HL-60 (cell line): ENCODE measurements around the gene PTRHD1.

Experiments used
- DNase-seq, 2 experiments: peaks; one replicate each; pipeline ENCODE4 v3.0.0-alpha.2; 2010 to 2020; ENCODE audit warnings: low read depth in 1 of 2, low spot score in 1 of 2
- H3K27ac ChIP-seq: fragments of 250-450 bp; sonication (Bioruptor Pico); replicated peaks from 2 replicates; pipeline ENCODE4 v1.5.1; 2020; ENCODE audit warnings: mild to moderate bottlenecking, moderate library complexity
- H3K27me3 ChIP-seq: fragments of 250-450 bp; sonication (Bioruptor Pico); 2 replicates; pipeline ENCODE4 v1.5.1; 2021; ENCODE audit warnings: mild to moderate bottlenecking, moderate library complexity; ENCODE audit not compliant: insufficient read depth, poor library complexity, severe bottlenecking
- H3K4me3 ChIP-seq: replicated peaks from 2 replicates; pipeline ENCODE4 v1.5.1; 2011; ENCODE audit warnings: mild to moderate bottlenecking, control low read depth, low read length; ENCODE audit not compliant: insufficient read depth
- GABPA ChIP-seq: IDR thresholded peaks from 2 replicates; pipeline ENCODE4 v1.6.1; 2012; ENCODE audit warnings: low read depth
- POLR2AphosphoS5 ChIP-seq: IDR thresholded peaks from 2 replicates; pipeline ENCODE4 v1.6.1; 2012; ENCODE audit warnings: low read depth
- SPI1 ChIP-seq: IDR thresholded peaks from 2 replicates; pipeline ENCODE4 v1.6.1; 2012; ENCODE audit warnings: low read depth, mild to moderate bottlenecking, borderline replicate concordance
- TF ChIP-seq, protein P1 (sequence below): IDR thresholded peaks from one replicate; pipeline ENCODE4 v1.5.1; 2011; ENCODE audit warnings: low read length, control low read depth, inconsistent platforms; ENCODE audit not compliant: insufficient read depth
- TF ChIP-seq, protein P2 (sequence below): IDR thresholded peaks from 2 replicates; pipeline ENCODE4 v1.6.1; 2012; ENCODE audit warnings: low read depth; ENCODE audit not compliant: insufficient replicate concordance

The PTRHD1 gene

DNA sequence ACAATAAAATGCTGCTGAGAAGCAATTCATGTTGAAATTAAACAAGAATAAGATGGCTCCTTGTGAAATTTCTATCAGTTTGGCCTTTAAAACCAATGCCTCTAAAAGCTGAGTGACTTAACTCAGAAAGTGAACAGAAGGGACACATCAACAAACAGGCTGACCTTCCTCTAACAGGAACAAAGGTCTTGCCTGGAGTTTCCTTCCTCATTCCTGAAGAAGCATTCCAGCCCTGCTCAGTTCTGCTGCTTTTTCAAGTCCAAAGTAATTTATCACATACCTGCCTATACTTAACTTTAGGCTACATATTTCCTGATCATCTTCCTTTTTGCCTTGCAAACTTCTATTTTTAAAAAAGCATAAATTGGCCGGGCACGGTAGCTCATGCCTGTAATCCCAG lies 14.1 kb downstream of the PTRHD1 start:
- no peak for DNase-seq
- H3K4me3 ChIP-seq: no peak overlapping the region
- no peak overlapping the region for H3K27ac ChIP-seq
- no peak for TF ChIP-seq GABPA
- TF ChIP-seq, protein P1, sequence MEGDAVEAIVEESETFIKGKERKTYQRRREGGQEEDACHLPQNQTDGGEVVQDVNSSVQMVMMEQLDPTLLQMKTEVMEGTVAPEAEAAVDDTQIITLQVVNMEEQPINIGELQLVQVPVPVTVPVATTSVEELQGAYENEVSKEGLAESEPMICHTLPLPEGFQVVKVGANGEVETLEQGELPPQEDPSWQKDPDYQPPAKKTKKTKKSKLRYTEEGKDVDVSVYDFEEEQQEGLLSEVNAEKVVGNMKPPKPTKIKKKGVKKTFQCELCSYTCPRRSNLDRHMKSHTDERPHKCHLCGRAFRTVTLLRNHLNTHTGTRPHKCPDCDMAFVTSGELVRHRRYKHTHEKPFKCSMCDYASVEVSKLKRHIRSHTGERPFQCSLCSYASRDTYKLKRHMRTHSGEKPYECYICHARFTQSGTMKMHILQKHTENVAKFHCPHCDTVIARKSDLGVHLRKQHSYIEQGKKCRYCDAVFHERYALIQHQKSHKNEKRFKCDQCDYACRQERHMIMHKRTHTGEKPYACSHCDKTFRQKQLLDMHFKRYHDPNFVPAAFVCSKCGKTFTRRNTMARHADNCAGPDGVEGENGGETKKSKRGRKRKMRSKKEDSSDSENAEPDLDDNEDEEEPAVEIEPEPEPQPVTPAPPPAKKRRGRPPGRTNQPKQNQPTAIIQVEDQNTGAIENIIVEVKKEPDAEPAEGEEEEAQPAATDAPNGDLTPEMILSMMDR: no peak
- TF ChIP-seq, protein P2, sequence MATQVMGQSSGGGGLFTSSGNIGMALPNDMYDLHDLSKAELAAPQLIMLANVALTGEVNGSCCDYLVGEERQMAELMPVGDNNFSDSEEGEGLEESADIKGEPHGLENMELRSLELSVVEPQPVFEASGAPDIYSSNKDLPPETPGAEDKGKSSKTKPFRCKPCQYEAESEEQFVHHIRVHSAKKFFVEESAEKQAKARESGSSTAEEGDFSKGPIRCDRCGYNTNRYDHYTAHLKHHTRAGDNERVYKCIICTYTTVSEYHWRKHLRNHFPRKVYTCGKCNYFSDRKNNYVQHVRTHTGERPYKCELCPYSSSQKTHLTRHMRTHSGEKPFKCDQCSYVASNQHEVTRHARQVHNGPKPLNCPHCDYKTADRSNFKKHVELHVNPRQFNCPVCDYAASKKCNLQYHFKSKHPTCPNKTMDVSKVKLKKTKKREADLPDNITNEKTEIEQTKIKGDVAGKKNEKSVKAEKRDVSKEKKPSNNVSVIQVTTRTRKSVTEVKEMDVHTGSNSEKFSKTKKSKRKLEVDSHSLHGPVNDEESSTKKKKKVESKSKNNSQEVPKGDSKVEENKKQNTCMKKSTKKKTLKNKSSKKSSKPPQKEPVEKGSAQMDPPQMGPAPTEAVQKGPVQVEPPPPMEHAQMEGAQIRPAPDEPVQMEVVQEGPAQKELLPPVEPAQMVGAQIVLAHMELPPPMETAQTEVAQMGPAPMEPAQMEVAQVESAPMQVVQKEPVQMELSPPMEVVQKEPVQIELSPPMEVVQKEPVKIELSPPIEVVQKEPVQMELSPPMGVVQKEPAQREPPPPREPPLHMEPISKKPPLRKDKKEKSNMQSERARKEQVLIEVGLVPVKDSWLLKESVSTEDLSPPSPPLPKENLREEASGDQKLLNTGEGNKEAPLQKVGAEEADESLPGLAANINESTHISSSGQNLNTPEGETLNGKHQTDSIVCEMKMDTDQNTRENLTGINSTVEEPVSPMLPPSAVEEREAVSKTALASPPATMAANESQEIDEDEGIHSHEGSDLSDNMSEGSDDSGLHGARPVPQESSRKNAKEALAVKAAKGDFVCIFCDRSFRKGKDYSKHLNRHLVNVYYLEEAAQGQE: no peak
- TF ChIP-seq SPI1: no peak
- TF ChIP-seq POLR2AphosphoS5: no peak
- H3K27me3 ChIP-seq: no peaks in the 10 kb centered on the region

DNA sequence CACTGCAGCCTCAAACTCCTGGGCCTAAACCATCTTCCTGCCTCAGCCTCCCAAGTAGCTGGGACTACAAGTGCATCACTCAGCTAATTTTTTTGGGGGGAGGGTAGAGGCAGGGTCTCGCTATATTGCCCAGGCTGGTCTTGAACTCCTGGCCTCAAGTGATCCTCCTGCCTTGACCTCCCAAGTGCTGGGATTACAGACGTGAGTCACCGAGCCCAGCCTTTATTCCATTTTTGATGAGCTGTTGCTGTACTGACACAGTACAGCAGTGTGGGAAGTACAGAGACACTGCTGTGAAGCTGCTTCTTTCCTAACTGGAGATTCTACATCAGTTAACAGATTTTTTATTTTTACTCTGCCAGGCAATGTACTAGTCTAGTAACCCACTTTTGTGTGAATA lies 18.8 kb downstream of the PTRHD1 start:
- TF ChIP-seq, protein P1: no peak
- TF ChIP-seq POLR2AphosphoS5 (no peak), GABPA (no peak), SPI1 (no peak)
- TF ChIP-seq, protein P2: no peak
- H3K27ac ChIP-seq: no peak overlapping the region

DNA sequence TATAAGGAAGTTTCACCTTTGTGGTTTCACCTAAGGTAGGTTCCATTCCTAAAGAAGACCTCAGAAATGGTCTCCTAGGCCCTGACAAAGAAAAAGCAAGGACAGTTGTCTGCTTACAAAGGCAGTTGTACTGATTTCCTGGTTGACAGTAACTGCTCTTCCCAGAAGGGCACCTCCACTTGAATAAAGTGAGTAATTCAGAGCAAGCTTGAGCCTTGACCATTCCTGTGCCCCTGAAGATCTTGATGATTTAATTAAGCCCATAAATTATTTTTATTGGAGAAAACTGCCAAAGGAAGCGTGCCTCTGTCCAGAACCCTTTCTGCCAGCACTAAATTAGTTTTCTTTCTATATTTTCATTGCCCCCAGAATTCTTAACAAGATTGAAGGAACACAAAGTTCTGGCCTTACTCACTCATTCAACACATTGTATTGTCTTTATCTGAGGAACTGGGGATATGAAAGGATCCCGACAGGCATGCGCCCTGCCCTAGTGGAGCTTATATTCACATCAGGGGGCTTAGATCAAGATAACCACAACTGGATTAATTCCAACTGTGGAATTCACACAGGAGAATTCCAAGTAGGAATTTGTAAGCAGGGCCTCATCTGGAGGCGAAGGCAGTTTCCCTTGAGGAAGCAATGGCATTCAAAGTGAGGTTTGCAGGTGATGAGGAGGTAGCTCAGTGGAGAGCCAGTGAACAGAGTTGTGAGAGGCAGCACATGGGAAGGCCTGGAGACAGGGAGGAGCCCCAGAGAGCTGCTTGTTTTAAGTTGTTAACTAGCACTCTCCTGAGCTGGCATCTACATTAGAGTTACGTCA lies 21.2 kb downstream of the PTRHD1 start:
- Histone ChIP-seq H3K27me3 (no peaks in the 10 kb centered on the region), H3K4me3 (no peak overlapping the region), H3K27ac (no peak overlapping the region)
- TF ChIP-seq POLR2AphosphoS5 (no peak), SPI1 (no peak), GABPA (no peak)
- TF ChIP-seq, protein P2: no peak
- TF ChIP-seq, protein P1: no peak
- no peak for DNase-seq

More for the DNA sequence above, 18.8 kb downstream of the PTRHD1 start:
- no peak overlapping the region for H3K4me3 ChIP-seq
- no peaks in the 10 kb centered on the region for H3K27me3 ChIP-seq
- no peak for DNase-seq
